Psoas muscle (tissue), 8 donors: ENCODE measurements around the gene PPARD. TPM values are rescaled to one million over a fixed set of nuclear protein-coding genes. Genes with fewer than 3 reads are reported as not detected.
"Not testable (repeated sequence)": the region's sequence is repeated elsewhere in the genome, so short reads cannot be mapped to it uniquely, and the experiment has no call there.

ENCODE experiments used
- ATAC-seq, 4 donors: fragments of 200-7000 bp; cut with Tn5 transposase; one replicate each; pipeline ENCODE4 v1.9.1; 2020; ENCODE audit warnings: moderate library complexity in 3 of 4, mild to moderate bottlenecking in 2 of 4
- DNase-seq, 2 donors: peaks; one replicate each; pipeline ENCODE4 v3.0.0-alpha.2; 2020
- H3K27ac ChIP-seq: fragments of 200-600 bp; one replicate; pipeline ENCODE4 v1.8.0; 2022
- H3K27me3 ChIP-seq, 3 donors: fragments of 200-600 bp in 1 of 3; one replicate each; pipeline versions ENCODE4 v1.6.1 to v1.8.0; 2013 to 2022; ENCODE audit warnings: low read length in 2 of 3, mild to moderate bottlenecking in 2 of 3, moderate library complexity in 1 of 3; ENCODE audit not compliant: insufficient read depth in 3 of 3
- H3K36me3 ChIP-seq, 2 donors: fragments of 200-600 bp in 1 of 2; one replicate each; pipeline versions ENCODE4 v1.6.1 to v1.8.0; 2013 to 2022; ENCODE audit warnings: low read depth in 1 of 2, mild to moderate bottlenecking in 1 of 2, moderate library complexity in 1 of 2; ENCODE audit not compliant: insufficient read depth in 1 of 2
- H3K4me1 ChIP-seq: fragments of 200-600 bp; one replicate; pipeline ENCODE4 v1.8.0; 2022
- H3K4me3 ChIP-seq: fragments of 200-600 bp; one replicate; pipeline ENCODE4 v1.8.0; 2022; ENCODE audit warnings: mild to moderate bottlenecking
- H3K9me3 ChIP-seq: fragments of 200-600 bp; one replicate; pipeline ENCODE4 v1.8.0; 2022
- WGBS, 3 donors: extraction: QIAGEN DNeasy Blood & Tissue Kit; methylation state at CpG; one replicate each; pipeline versions ENCODE4 v1.1.6 to v1.1.7; 2013; 5-methylcytosine and 5-hydroxymethylcytosine counted together
- intact Hi-C, 2 donors: fragments of 100-400 bp; cut with DNase I; formaldehyde crosslinking; loops; one replicate each; pipeline versions ENCODE4 v1.11.0 to v1.14.2; 2022
- polyA plus RNA-seq, 3 donors: library from polyadenylated mRNA; stranded (reverse); fragments of 200-250 nt; gene quantifications; one replicate each; pipeline ENCODE4 v1.2.3, GENCODE V29; 2013
- total RNA-seq, 4 donors: library from RNA; stranded (reverse); fragmentation: NEBNext Ultra II Directional in 2 of 4; extraction: Animal tissue kit (Norgen Biotek cat#: 25700) in 2 of 4; gene quantifications; one replicate each; pipeline versions ENCODE4 v1.2.1 to v1.2.4, GENCODE V29; 2021 to 2023
- TF ChIP-seq, protein P1 (sequence below): fragments of 200-600 bp; IDR thresholded peaks from one replicate; pipeline ENCODE4 v1.8.0; 2022; ENCODE audit warnings: antibody characterized with exemption
- donor health status: healthy with polysubstance abuse.
- donor health status: DM: no; HTN: no; CAD: no; lungs with moderate emphysema.
- donor health status: Bipolar disorder and iron deficiency.
- donor health status: healthy.
- donor health status: DM: yes; HTN: yes; CAD: no.
- donor health status: DM: no; HTN: no; CAD: no.
- donor health status: DM: no; HTN: no; CAD: no.
- donor health status: DM: yes; HTN: yes; CAD: no.

Gene PPARD
- total and polyA plus RNA-seq, 7 donors: 13.5 to 187 (median 37.2) TPM

DNA sequence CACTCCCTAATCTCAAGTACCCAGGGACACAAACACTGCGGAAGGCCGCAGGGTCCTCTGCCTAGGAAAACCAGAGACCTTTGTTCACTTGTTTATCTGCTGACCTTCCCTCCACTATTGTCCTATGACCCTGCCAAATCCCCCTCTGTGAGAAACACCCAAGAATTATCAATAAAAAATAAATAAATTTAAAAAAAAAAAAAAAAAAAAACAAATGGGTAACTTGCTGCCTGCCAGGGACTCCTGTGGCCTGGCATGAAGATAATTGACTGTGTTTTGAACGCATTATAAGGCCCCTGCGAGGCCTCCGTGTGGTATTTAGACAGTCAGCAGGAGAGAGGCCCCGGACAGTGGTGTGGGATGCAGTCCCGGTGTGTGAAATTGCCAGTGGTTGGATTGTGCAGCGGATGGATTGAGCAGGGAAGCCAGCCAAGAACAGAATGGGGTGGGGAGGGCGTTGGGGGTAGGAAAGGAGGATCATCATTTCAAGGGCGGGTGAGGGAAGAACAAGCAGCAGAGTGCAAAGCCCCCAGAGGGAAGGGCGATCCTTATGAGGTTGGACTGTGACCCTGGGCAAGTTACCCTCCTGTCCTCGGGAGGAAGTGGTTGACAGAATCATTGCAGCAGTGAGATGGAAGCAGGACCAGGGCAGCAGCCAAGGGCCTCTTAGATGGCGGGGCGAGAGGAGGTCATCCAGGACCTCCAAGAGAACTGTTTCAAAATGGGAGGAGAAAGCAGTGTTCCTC is 43.3 kb downstream of the PPARD start:
- peak; percentile 37 to 82 (median 52) for ATAC-seq
- Histone ChIP-seq H3K27ac (no peak overlapping the region), H3K36me3 (peaks cover 0 to 5% of the 10 kb centered on the region in 2 donors), H3K4me1 (peaks cover 28% of the 10 kb centered on the region), H3K27me3 (no peaks in the 10 kb centered on the region), H3K4me3 (no peak overlapping the region), H3K9me3 (no peaks in the 10 kb centered on the region)
- TF ChIP-seq, protein P1, sequence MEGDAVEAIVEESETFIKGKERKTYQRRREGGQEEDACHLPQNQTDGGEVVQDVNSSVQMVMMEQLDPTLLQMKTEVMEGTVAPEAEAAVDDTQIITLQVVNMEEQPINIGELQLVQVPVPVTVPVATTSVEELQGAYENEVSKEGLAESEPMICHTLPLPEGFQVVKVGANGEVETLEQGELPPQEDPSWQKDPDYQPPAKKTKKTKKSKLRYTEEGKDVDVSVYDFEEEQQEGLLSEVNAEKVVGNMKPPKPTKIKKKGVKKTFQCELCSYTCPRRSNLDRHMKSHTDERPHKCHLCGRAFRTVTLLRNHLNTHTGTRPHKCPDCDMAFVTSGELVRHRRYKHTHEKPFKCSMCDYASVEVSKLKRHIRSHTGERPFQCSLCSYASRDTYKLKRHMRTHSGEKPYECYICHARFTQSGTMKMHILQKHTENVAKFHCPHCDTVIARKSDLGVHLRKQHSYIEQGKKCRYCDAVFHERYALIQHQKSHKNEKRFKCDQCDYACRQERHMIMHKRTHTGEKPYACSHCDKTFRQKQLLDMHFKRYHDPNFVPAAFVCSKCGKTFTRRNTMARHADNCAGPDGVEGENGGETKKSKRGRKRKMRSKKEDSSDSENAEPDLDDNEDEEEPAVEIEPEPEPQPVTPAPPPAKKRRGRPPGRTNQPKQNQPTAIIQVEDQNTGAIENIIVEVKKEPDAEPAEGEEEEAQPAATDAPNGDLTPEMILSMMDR: no peak
- 14 to 35% (median 25%) methylated on average over 12 of the region's 14 CpGs for WGBS, 3 donors
- intact Hi-C loops: no loop called here
- peak; percentile 43 to 71 for DNase-seq

DNA sequence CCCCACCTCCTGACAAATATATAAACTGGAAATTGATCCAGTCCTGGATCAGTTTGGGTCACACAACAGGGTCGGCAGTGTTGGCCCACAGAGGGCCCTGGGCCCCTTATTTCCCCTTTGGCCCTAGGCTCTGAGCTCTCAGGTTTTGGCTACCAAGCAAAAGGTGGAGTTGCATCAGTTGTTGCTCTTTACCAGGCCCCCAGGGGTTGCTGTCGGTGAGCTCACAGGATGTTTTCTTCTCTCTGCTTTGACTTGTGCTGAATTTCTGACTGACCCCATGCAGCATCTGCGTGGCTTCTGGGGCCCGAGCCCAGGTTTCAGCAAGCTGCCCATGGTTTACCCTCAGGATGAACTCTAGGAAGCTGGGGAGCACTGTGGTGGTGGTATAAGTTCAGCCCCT is 44.6 kb downstream of the PPARD start:
- ATAC-seq: no peak

DNA sequence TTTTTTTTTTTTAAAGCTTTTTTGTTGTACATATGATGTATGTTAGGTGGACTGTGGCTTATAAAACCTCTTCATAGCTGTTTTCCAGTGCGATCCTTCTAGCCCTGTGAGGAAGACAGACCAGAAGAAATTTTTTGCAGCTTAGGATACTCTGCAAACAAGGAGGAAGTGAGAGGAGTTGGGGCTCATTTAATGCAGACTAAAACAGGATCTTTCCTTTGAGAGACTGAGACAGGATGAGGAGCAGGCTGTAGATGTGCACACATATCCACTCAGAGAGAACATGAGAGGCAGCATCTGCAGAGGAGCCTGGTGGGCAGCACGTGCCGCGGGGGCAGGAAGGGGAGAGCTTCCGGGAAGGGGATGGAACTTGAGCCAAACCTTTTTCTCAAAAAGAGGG is 45.7 kb downstream of the PPARD start:
- no peak overlapping the region for H3K4me3 ChIP-seq
- H3K9me3 ChIP-seq: no peaks in the 10 kb centered on the region
- intact Hi-C loops: no loop called here
- H3K27ac ChIP-seq: no peak overlapping the region
- no peaks in the 10 kb centered on the region for H3K36me3 ChIP-seq
- H3K4me1 ChIP-seq: peaks cover 17% of the 10 kb centered on the region
- ATAC-seq (no peak), DNase-seq (no peak)
- TF ChIP-seq, protein P1: no peak
- WGBS, 3 donors: 79 to 88% (median 84%) methylated on average over 5 of the region's 5 CpGs
- no peaks in the 10 kb centered on the region for H3K27me3 ChIP-seq

More for the DNA sequence above, 44.6 kb downstream of the PPARD start:
- Histone ChIP-seq H3K4me3 (no peak overlapping the region), H3K27me3 (no peaks in the 10 kb centered on the region), H3K9me3 (no peaks in the 10 kb centered on the region), H3K36me3 (no peaks in the 10 kb centered on the region), H3K4me1 (peaks cover 14% of the 10 kb centered on the region), H3K27ac (no peak overlapping the region)
- no peak for DNase-seq
- intact Hi-C loops: no loop called here
- TF ChIP-seq, protein P1: no peak
- 81 to 85% (median 82%) methylated on average over 4 of the region's 4 CpGs for WGBS, 3 donors

DNA sequence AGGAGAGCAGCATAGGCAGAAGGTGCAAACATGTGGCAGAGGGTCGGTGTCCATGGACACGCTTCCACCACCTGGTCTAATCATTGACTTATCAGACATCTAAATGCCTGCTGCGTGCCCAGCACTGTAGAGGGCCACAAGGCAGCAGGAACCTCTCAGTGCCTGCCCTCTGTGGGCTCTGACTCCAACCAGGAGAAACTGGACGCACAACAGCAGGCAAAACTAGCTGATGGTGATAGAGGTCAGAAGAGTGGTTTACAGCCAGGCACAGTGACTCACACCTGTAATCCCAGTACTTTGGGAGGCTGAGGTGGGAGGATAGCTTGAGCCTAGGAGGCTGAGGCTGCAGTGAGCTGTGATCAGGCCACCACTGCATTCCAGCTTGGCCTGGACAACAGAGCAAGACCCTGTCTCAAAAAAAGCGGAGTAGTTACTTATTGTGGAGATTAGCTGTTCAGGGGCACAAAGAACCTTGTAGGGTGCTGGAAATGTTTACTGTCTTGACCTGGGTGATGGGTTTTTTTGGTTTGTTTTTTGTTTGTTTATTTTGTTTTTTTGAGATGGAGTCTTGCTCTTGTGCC is 46.5 kb downstream of the PPARD start:
- H3K27me3 ChIP-seq: no peaks in the 10 kb centered on the region
- ATAC-seq (no peak), DNase-seq (no peak)
- TF ChIP-seq, protein P1: no peak
- no peaks in the 10 kb centered on the region for H3K36me3 ChIP-seq
- H3K9me3 ChIP-seq: no peaks in the 10 kb centered on the region
- H3K27ac ChIP-seq: no peak overlapping the region
- 95 to 99% (median 95%) methylated on average over 5 of the region's 5 CpGs for WGBS, 3 donors
- no peak overlapping the region for H3K4me3 ChIP-seq
- intact Hi-C loops: no loop called here
- peaks cover 22% of the 10 kb centered on the region for H3K4me1 ChIP-seq

DNA sequence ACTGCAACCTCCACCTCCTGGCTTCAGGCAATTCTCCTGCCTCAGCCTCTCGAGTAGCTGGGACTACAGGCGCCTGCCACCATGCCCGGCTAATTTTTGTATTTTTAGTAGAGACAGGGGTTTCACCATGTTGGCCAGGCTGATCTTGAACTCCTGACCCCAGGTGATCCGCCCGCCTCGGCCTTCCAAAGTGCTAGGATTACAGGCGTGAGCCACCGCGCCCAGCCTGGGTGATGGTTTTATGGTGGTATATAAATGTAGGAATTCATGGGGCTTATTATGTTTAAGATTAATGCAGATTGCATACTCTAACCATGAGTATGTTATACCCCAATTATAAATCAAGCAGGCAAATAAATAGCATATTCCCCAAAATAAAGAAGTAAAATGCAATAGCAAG is 47.0 kb downstream of the PPARD start:
- H3K4me3 ChIP-seq, H3K9me3 ChIP-seq, H3K27me3 ChIP-seq, DNase-seq, H3K36me3 ChIP-seq, intact Hi-C loops, H3K27ac ChIP-seq, ATAC-seq: not testable (repeated sequence)
- WGBS, 3 donors: 88 to 92% (median 88%) methylated on average over 9 of the region's 9 CpGs
- peaks cover 22% of the 10 kb centered on the region for H3K4me1 ChIP-seq
